Measurements from ENCODE around the gene C12orf50. TPM values are rescaled to one million over a fixed set of nuclear protein-coding genes. Genes with fewer than 3 reads are reported as not detected.
A peak's percentile ranks its signal among the peaks of the same experiment; 100 is the strongest.

Gene C12orf50
- total and polyA plus RNA-seq, 3 donors from 2014 or later, result 24.8 to 64.6 (median 47.0) TPM

DNA sequence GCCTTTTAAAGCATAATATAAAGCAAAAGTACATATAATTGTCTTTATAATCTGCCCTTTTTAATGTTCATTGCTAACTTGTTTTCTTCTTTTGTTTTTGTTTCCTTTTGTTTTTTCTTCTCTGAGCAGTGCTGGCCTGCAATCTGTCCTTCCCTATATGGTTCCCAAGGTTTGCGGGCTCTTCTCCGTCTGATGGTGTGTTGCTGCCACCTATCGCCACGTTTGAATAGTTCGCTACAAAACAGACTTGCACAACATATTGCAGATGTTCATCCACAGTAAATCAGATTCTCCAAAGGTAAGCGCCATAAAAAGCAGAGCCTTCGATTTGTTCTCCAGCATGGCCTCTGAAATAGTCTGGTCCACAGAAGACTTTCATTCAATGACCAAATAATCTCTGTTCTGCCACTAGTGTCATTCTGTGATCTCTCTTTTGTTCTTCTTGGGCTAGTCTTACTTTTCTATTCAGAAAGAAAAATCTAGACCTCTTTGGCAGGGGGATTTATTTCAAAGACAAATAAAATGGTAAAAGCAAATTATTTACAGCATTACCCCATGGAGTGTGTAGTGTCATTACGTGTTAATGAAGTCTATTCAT is 33.5 kb downstream of the C12orf50 start:
- no peaks in the 10 kb centered on the region for H3K4me1 ChIP-seq
- peak; percentile 73 for DNase-seq
- H3K27me3 ChIP-seq, result no peaks in the 10 kb centered on the region
- TF ChIP-seq POLR2A (IDR thresholded peaks at IDR 0.05), result no peak
- TF ChIP-seq CTCF (IDR thresholded peaks at IDR 0.05), result peak; percentile 27 to 58 (median 48)
- H3K9me3 ChIP-seq, result no peaks in the 10 kb centered on the region
- H3K4me3 ChIP-seq, result no peak overlapping the region
- WGBS, 2 donors, result 17 to 31% methylated on average over 8 of the region's 8 CpGs
- H3K27ac ChIP-seq, result no peak overlapping the region
- intact Hi-C loops (cut with DNase I; ENCODE audit: low total_unique reads), result no loop called here
- H3K36me3 ChIP-seq (ENCODE audit: low read depth, missing control alignments), result no peaks in the 10 kb centered on the region

DNA sequence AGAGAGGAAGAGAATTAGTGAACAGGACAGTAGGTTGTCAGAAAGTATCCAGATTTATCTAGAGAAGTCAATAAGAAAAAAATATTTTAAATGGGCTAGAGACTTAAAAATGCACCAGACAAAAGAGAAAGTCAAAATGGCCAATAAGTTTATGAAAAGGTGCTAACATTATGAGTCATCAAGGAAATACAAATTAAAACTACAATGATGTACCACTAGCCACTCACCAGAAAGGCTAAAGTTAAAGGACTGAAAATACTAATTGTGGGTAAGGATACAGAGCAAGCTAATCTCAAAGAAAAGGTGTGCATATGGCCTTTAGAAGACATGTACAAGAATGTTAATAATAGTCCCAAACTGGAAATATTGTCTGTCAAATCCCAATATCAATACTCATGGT is 37.7 kb downstream of the C12orf50 start:
- Histone ChIP-seq H3K9me3 (no peaks in the 10 kb centered on the region), H3K36me3 (ENCODE audit: low read depth, missing control alignments) (no peaks in the 10 kb centered on the region), H3K27me3 (no peaks in the 10 kb centered on the region), H3K4me1 (no peaks in the 10 kb centered on the region), H3K4me3 (no peak overlapping the region), H3K27ac (no peak overlapping the region)
- DNase-seq, result no peak
- intact Hi-C loops (cut with DNase I; ENCODE audit: low total_unique reads), result no loop called here
- no peak for TF ChIP-seq CTCF (IDR thresholded peaks at IDR 0.05)

- TF ChIP-seq POLR2A (IDR thresholded peaks at IDR 0.05), result no peak
- no peak for TF ChIP-seq CTCF (IDR thresholded peaks at IDR 0.05)
- no peaks in the 10 kb centered on the region for H3K27me3 ChIP-seq
- intact Hi-C loops (cut with DNase I; ENCODE audit: low total_unique reads), result no loop called here
These were observed 40.7 kb downstream of the C12orf50 start for GRCh38 chr12:87988534-87988933.

GRCh38 chr12:87985069-87985675 is 44.0 kb downstream of the C12orf50 start:
- TF ChIP-seq POLR2A (IDR thresholded peaks at IDR 0.05) (no peak), CTCF (IDR thresholded peaks at IDR 0.05) (no peak)
- no peaks in the 10 kb centered on the region for H3K4me1 ChIP-seq
- no peaks in the 10 kb centered on the region for H3K9me3 ChIP-seq
- no peaks in the 10 kb centered on the region for H3K27me3 ChIP-seq
- no peak for DNase-seq
- H3K36me3 ChIP-seq (ENCODE audit: low read depth, missing control alignments), result no peaks in the 10 kb centered on the region
- intact Hi-C loops (cut with DNase I; ENCODE audit: low total_unique reads), result no loop called here
- no peak overlapping the region for H3K27ac ChIP-seq
- 83 to 91% methylated on average over 2 of the region's 2 CpGs for WGBS, 2 donors
- no peak overlapping the region for H3K4me3 ChIP-seq

More at GRCh38 chr12:87988534-87988933, 40.7 kb downstream of the C12orf50 start:
- H3K4me3 ChIP-seq, result no peak overlapping the region
- DNase-seq, result no peak
- no peaks in the 10 kb centered on the region for H3K4me1 ChIP-seq
- 71 to 79% methylated on average over 2 of the region's 2 CpGs for WGBS, 2 donors
- no peaks in the 10 kb centered on the region for H3K9me3 ChIP-seq
- no peaks in the 10 kb centered on the region for H3K36me3 ChIP-seq (ENCODE audit: low read depth, missing control alignments)
- no peak overlapping the region for H3K27ac ChIP-seq

GRCh38 chr12:87982208-87982607 is 47.0 kb downstream of the C12orf50 start:
- Histone ChIP-seq H3K9me3 (no peaks in the 10 kb centered on the region), H3K4me1 (no peaks in the 10 kb centered on the region), H3K36me3 (ENCODE audit: low read depth, missing control alignments) (no peaks in the 10 kb centered on the region), H3K4me3 (no peak overlapping the region), H3K27me3 (no peaks in the 10 kb centered on the region), H3K27ac (no peak overlapping the region)
- intact Hi-C loops (cut with DNase I; ENCODE audit: low total_unique reads), result no loop called here
- 56 to 75% methylated on average over 1 of the region's 1 CpG for WGBS, 2 donors
- no peak for DNase-seq
- TF ChIP-seq POLR2A (IDR thresholded peaks at IDR 0.05) (no peak), CTCF (IDR thresholded peaks at IDR 0.05) (no peak)

All from testis (tissue), 3 donors.